ENCODE data around the gene GATA5. TPM values are rescaled to one million over a fixed set of nuclear protein-coding genes. Genes with fewer than 3 reads are reported as not detected.

The GATA5 gene
- polyA plus RNA-seq, 1 of the 3 experiments (the other 2 are of a cell fraction): not detected

DNA sequence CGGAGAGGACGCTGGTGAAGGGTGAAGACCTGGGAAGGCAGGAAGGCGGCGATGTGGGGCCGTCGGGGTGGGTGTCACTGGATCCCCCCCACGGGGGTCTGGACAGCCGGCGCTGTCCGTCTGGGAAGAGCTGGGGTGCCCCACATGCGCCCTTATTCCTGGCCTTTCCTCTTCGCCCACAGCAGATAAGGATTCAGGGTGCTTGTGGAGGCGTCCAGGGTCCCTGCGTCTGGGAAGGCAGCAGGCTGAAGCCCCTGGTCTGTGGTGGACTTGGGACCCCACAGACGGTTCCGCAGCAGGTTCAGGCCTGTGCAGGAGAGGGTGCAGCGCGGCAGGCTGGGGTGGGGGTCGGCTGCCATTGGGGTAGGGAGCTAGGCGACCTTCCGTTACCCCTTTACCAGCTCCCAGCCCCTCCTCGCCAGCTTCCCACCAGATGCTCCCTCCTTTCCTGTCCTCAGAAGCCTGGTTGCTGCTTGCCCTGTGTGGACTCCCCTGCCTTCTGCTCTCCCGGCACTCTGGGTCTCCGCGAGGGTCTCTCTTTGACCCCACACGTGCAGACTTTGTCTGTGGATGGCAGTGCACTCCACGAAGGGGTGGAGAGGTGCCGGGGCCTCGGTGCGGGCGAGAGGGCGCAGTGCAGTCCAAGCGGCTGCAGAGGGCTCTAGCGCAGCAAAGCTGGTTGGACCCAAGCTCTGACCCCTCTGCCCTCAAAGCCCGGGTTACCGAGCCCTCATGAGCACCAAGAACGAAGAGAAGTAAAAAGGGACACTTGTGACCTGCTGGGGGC lies 2.1 kb upstream of the GATA5 start:
- Histone ChIP-seq H2AFZ (ENCODE audit: low read depth) (no peak overlapping the region), H3K27ac (ENCODE audit: low read depth in 2 of 2, low read length in 1 of 2) (no peak overlapping the region), H3K9me3 (no peaks in the 10 kb centered on the region), H3K9me2 (no peaks in the 10 kb centered on the region), H3F3A (replicated peaks; ENCODE audit: insufficient read depth) (no peaks in the 10 kb centered on the region), H3K4me1 (ENCODE audit: control insufficient read depth in 1 of 2, insufficient read depth in 2 of 2, low read depth in 1 of 2, low read length in 1 of 2) (no peaks in the 10 kb centered on the region; a peak in 1 of 4 replicates), H3K79me2 (ENCODE audit: insufficient read depth) (no peaks in the 10 kb centered on the region), H3K27me3 (ENCODE audit: insufficient read depth) (peaks cover 55% of the 10 kb centered on the region), H3K36me3 (replicated peaks in 1 of 2; ENCODE audit: control insufficient read depth in 1 of 2, insufficient read depth in 2 of 2, low read length in 1 of 2) (no peaks in the 10 kb centered on the region), H3K4me2 (no peak overlapping the region), H3K4me3 (ENCODE audit: low read depth in 2 of 2, low read length in 1 of 2) (no peak overlapping the region), H3K9ac (no peak overlapping the region), H4K20me1 (ENCODE audit: insufficient read depth) (no peaks in the 10 kb centered on the region)
- peak; percentile 65 for DNase-seq
- POLR2A ChIA-PET: no interaction called here
- CTCF ChIA-PET: interaction anchor here (0.5 to 6.9 kb wide), 9 partner anchors 10 to 314 kb away, joined by 3 to 42 read pairs (median 4); no protein-coding TSS in a partner anchor
- TF ChIP-seq YY1 (IDR thresholded peaks at IDR 0.05; ENCODE audit: low read depth): no peak
- TF ChIP-seq, protein P1, sequence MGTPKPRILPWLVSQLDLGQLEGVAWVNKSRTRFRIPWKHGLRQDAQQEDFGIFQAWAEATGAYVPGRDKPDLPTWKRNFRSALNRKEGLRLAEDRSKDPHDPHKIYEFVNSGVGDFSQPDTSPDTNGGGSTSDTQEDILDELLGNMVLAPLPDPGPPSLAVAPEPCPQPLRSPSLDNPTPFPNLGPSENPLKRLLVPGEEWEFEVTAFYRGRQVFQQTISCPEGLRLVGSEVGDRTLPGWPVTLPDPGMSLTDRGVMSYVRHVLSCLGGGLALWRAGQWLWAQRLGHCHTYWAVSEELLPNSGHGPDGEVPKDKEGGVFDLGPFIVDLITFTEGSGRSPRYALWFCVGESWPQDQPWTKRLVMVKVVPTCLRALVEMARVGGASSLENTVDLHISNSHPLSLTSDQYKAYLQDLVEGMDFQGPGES (IDR thresholded peaks at IDR 0.05; ENCODE audit: low read depth, low read length): no peak
- TF ChIP-seq, protein P2, sequence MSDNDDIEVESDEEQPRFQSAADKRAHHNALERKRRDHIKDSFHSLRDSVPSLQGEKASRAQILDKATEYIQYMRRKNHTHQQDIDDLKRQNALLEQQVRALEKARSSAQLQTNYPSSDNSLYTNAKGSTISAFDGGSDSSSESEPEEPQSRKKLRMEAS (IDR thresholded peaks at IDR 0.05; ENCODE audit: low read depth): no peak
- TF ChIP-seq FOXJ3 (CRISPR knock-in tag; IDR thresholded peaks at IDR 0.05): no peak
- no peak for TF ChIP-seq FOXM1 (IDR thresholded peaks at IDR 0.05; ENCODE audit: low read depth)
- TF ChIP-seq GABPA (IDR thresholded peaks at IDR 0.05; ENCODE audit: low read depth): no peak
- no peak for TF ChIP-seq TEAD4 (IDR thresholded peaks at IDR 0.05; ENCODE audit: borderline replicate concordance, insufficient read depth)
- TF ChIP-seq, protein P3, sequence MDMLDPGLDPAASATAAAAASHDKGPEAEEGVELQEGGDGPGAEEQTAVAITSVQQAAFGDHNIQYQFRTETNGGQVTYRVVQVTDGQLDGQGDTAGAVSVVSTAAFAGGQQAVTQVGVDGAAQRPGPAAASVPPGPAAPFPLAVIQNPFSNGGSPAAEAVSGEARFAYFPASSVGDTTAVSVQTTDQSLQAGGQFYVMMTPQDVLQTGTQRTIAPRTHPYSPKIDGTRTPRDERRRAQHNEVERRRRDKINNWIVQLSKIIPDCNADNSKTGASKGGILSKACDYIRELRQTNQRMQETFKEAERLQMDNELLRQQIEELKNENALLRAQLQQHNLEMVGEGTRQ (IDR thresholded peaks at IDR 0.05; ENCODE audit: borderline replicate concordance, low read depth, low read length): no peak
- 16% methylated on average over 26 of the region's 37 CpGs for WGBS (ENCODE audit: low lambda C conversion rate)

DNA sequence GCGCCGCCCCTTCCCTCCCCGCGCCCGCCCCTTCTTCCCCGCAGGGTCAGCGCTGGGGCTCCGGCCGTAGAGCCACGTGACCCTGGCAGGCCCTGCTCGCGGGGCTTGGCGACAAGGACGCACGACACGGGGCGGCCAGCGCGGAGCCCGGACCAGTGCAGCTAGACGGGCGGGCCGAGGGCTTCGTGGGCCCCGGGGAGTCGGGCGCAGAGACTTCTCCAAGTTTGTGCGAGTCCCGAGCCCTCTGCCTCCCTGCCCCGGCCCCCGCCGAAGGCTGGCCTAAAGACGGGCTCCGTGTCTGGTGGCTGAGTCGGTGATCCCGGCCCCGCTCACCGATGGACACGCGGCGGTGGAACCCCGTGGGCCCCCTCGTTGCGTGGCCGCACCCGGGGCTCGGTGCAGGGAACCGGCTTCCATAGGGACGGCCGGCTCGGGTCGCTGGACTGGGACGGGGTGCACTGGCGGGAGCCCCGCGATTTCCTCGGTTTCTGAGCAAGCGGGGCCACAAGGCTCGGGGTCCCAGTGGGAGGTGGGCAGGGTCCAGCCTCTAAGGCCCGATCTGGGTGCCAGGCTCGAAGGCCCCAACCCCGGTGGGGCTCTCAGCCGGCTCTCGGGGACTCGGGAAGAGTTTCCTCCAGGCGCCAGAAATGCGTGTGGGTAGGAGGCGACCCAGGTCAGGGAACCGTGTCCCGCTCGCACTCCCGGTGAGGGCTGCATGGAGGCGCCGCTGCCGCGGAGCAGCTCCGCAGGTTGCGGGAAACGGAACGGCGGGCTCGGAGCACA lies 452 bp upstream of the GATA5 start:
- H4K20me1 ChIP-seq (ENCODE audit: insufficient read depth): no peaks in the 10 kb centered on the region

More for the DNA sequence above, 452 bp upstream of the GATA5 start:
- Histone ChIP-seq H3K9me2 (no peaks in the 10 kb centered on the region), H3K4me1 (ENCODE audit: control insufficient read depth in 1 of 2, insufficient read depth in 2 of 2, low read depth in 1 of 2, low read length in 1 of 2) (no peaks in the 10 kb centered on the region; a peak in 1 of 4 replicates), H3K9ac (no peak overlapping the region), H3K79me2 (ENCODE audit: insufficient read depth) (no peaks in the 10 kb centered on the region), H3K4me2 (no peak overlapping the region), H3K9me3 (no peaks in the 10 kb centered on the region), H3F3A (replicated peaks; ENCODE audit: insufficient read depth) (no peaks in the 10 kb centered on the region), H3K36me3 (replicated peaks in 1 of 2; ENCODE audit: control insufficient read depth in 1 of 2, insufficient read depth in 2 of 2, low read length in 1 of 2) (no peaks in the 10 kb centered on the region), H3K27ac (ENCODE audit: low read depth in 2 of 2, low read length in 1 of 2) (no peak overlapping the region), H2AFZ (ENCODE audit: low read depth) (no peak overlapping the region), H3K27me3 (ENCODE audit: insufficient read depth) (peaks cover 59% of the 10 kb centered on the region), H3K4me3 (ENCODE audit: low read depth in 2 of 2, low read length in 1 of 2) (no peak overlapping the region)
- ChIA-PET POLR2A (no interaction called here), CTCF (interaction anchor here (1.3 to 1.8 kb wide), 2 partner anchors 18 to 66 kb away, joined by 3 to 7 read pairs; no protein-coding TSS in a partner anchor)
- WGBS (ENCODE audit: low lambda C conversion rate): 12% methylated on average over 13 of the region's 82 CpGs
- DNase-seq: peak; percentile 82
- TF ChIP-seq RCOR1 (IDR thresholded peaks at IDR 0.05; ENCODE audit: low read length): no peak
- no peak for TF ChIP-seq NRF1 (IDR thresholded peaks at IDR 0.05; ENCODE audit: low read depth, low read length)
- TF ChIP-seq EZH2phosphoT487 (IDR thresholded peaks at IDR 0.05; ENCODE audit: borderline replicate concordance, low read depth): peak; percentile 49; the same call in 1 of the 2 replicates
- TF ChIP-seq MXI1 (IDR thresholded peaks at IDR 0.05; ENCODE audit: low read depth, low read length): no peak
- TF ChIP-seq SIN3A (IDR thresholded peaks at IDR 0.05; ENCODE audit: borderline replicate concordance, low read depth, low read length): no peak
- TF ChIP-seq, protein P4, sequence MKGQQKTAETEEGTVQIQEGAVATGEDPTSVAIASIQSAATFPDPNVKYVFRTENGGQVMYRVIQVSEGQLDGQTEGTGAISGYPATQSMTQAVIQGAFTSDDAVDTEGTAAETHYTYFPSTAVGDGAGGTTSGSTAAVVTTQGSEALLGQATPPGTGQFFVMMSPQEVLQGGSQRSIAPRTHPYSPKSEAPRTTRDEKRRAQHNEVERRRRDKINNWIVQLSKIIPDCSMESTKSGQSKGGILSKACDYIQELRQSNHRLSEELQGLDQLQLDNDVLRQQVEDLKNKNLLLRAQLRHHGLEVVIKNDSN (IDR thresholded peaks at IDR 0.05; ENCODE audit: borderline replicate concordance, low read depth): peak; percentile 51; the same call in 1 of the 2 replicates
